Gastrocnemius medialis (tissue), 4 donors: ENCODE data around the gene DNAJC11. TPM values are rescaled to one million over a fixed set of nuclear protein-coding genes. Genes with fewer than 3 reads are reported as not detected.

Source experiments
- ATAC-seq, 2 donors: fragments of 150-250 bp; one replicate each; pipeline ENCODE4 v1.9.1; 2016
- DNase-seq, 2 donors: peaks; one replicate each; pipeline ENCODE4 v3.0.0-alpha.2; 2019
- H3K27ac ChIP-seq, 4 donors: fragments of 200-600 bp; sonication (generic); 1 replicate in 1 of 4; 2 replicates in 3 of 4; pipeline ENCODE4 v1.5.1; 2016 to 2018; ENCODE audit warnings: mild to moderate bottlenecking in 2 of 4, moderate library complexity in 1 of 4
- H3K27me3 ChIP-seq, 3 donors: fragments of 200-600 bp; sonication (generic) in 2 of 3; 1 replicate in 1 of 3; 2 replicates in 2 of 3; pipeline versions ENCODE4 v1.5.1 to v1.6.0; 2016 to 2019; ENCODE audit warnings: mild to moderate bottlenecking in 1 of 3, moderate library complexity in 1 of 3
- H3K36me3 ChIP-seq, 2 donors: fragments of 200-600 bp; sonication (generic) in 1 of 2; one replicate each; pipeline ENCODE4 v1.5.1; 2017 to 2018
- H3K4me1 ChIP-seq, 2 donors: fragments of 200-600 bp; sonication (generic) in 1 of 2; one replicate each; pipeline ENCODE4 v1.5.1; 2016 to 2017; ENCODE audit warnings: mild to moderate bottlenecking in 2 of 2
- H3K4me3 ChIP-seq, 4 donors: fragments of 200-600 bp; sonication (generic) in 3 of 4; 1 replicate in 1 of 4; 2 replicates in 3 of 4; pipeline ENCODE4 v1.5.1; 2016 to 2019; ENCODE audit warnings: mild to moderate bottlenecking in 2 of 4
- H3K9me3 ChIP-seq, 3 donors: fragments of 200-600 bp; sonication (generic) in 2 of 3; 1 replicate in 1 of 3; 2 replicates in 2 of 3; pipeline ENCODE4 v1.5.1; 2016 to 2019
- CTCF ChIP-seq, 5 experiments: fragments of 450-650 bp in 3 of 5; fragments of 200-600 bp in 2 of 5; sonication (generic) in 2 of 5; IDR thresholded peaks in 4 of 5; conservative IDR thresholded peaks in 1 of 5; 1 replicate in 4 of 5; 2 replicates in 1 of 5; pipeline ENCODE4 v1.5.1; 2016 to 2019; ENCODE audit warnings: antibody characterized with exemption in 5 of 5, mild to moderate bottlenecking in 3 of 5, moderate library complexity in 3 of 5
- POLR2A ChIP-seq, 2 donors: fragments of 450-650 bp; IDR thresholded peaks; one replicate each; pipeline ENCODE4 v1.6.1; 2017; ENCODE audit warnings: antibody characterized with exemption in 2 of 2, mild to moderate bottlenecking in 2 of 2, moderate library complexity in 2 of 2
- in situ Hi-C, 4 donors: fragments of 200-750 bp; cut with MboI; loops; one replicate each; pipeline versions ENCODE4 v1.15.0 to v1.8.0; 2017; ENCODE audit warnings: low sequenced_read_pairs in 4 of 4
- intact Hi-C: fragments of 100-400 bp; cut with DNase I; formaldehyde crosslinking; loops from one replicate; pipeline ENCODE4 v1.15.1; 2023; ENCODE audit warnings: low total_unique reads
- total RNA-seq, 4 donors: library from RNA; depleted of rRNA; stranded (reverse); fragments of >200 nt; gene quantifications; one replicate each; pipeline versions ENCODE4 v1.1.0 to v1.2.3, GENCODE V29; 2016

DNAJC11 gene
- total RNA-seq, 4 donors from 2014 or later, result 23.3 to 40.7 (median 30.8) TPM

- H3K4me3 ChIP-seq, result no peak overlapping the region
- H3K36me3 ChIP-seq, result peaks cover 0 to 48% of the 10 kb centered on the region in 2 donors
- no peak overlapping the region for H3K27ac ChIP-seq
- TF ChIP-seq POLR2A (IDR thresholded peaks at IDR 0.05) (no peak), CTCF (IDR thresholded peaks at IDR 0.05 in 4 of 5, conservative IDR thresholded peaks at IDR 0.05 in 1 of 5) (no peak)
- H3K4me1 ChIP-seq, result peaks cover 24 to 30% of the 10 kb centered on the region in 2 donors
- in situ Hi-C loops, result no loop called here
- no peak for ATAC-seq
- H3K27me3 ChIP-seq, result no peaks in the 10 kb centered on the region
- H3K9me3 ChIP-seq, result no peaks in the 10 kb centered on the region
- intact Hi-C loops, result no loop called here
- no peak for DNase-seq
Observed at GRCh38 chr1:6675941-6676340, 25.7 kb downstream of the DNAJC11 start.

- DNase-seq (no peak), ATAC-seq (no peak)
- TF ChIP-seq CTCF (IDR thresholded peaks at IDR 0.05 in 4 of 5, conservative IDR thresholded peaks at IDR 0.05 in 1 of 5), result no peak
- TF ChIP-seq POLR2A (IDR thresholded peaks at IDR 0.05), result no peak
- H3K4me1 ChIP-seq, result peaks cover 24 to 30% of the 10 kb centered on the region in 2 donors
- H3K9me3 ChIP-seq, result no peaks in the 10 kb centered on the region
- H3K4me3 ChIP-seq, result no peak overlapping the region
- peak overlapping the region in 1 of 4 donors; percentile 16 for H3K27ac ChIP-seq
- H3K36me3 ChIP-seq, result peaks cover 0 to 36% of the 10 kb centered on the region in 2 donors
- in situ Hi-C loops (no loop called here), intact Hi-C loops (no loop called here)
- H3K27me3 ChIP-seq, result no peaks in the 10 kb centered on the region
Observed at GRCh38 chr1:6674771-6675170, 26.8 kb downstream of the DNAJC11 start.

GRCh38 chr1:6673816-6674398 lies 27.7 kb downstream of the DNAJC11 start:
- no peak overlapping the region for H3K27ac ChIP-seq
- no peaks in the 10 kb centered on the region for H3K9me3 ChIP-seq
- intact Hi-C loops (no loop called here), in situ Hi-C loops (no loop called here)
- TF ChIP-seq POLR2A (IDR thresholded peaks at IDR 0.05), result no peak
- TF ChIP-seq CTCF (IDR thresholded peaks at IDR 0.05 in 4 of 5, conservative IDR thresholded peaks at IDR 0.05 in 1 of 5), result no peak
- H3K4me1 ChIP-seq, result peaks cover 24 to 30% of the 10 kb centered on the region in 2 donors
- H3K36me3 ChIP-seq, result peaks cover 0 to 30% of the 10 kb centered on the region in 2 donors
- DNase-seq (no peak), ATAC-seq (no peak)
- no peak overlapping the region for H3K4me3 ChIP-seq
- no peaks in the 10 kb centered on the region for H3K27me3 ChIP-seq

GRCh38 chr1:6672558-6672957 lies 29.1 kb downstream of the DNAJC11 start:
- in situ Hi-C loops, result no loop called here
- intact Hi-C loops, result no loop called here
- Histone ChIP-seq H3K36me3 (peaks cover 0 to 18% of the 10 kb centered on the region in 2 donors), H3K4me1 (peaks cover 24 to 30% of the 10 kb centered on the region in 2 donors), H3K9me3 (no peaks in the 10 kb centered on the region), H3K4me3 (no peak overlapping the region), H3K27ac (peak overlapping the region in 2 of 4 donors; percentile 35 to 46), H3K27me3 (no peaks in the 10 kb centered on the region)
- no peak for TF ChIP-seq POLR2A (IDR thresholded peaks at IDR 0.05)
- no peak for TF ChIP-seq CTCF (IDR thresholded peaks at IDR 0.05 in 4 of 5, conservative IDR thresholded peaks at IDR 0.05 in 1 of 5)
- DNase-seq, result no peak
- peak in 1 of 2 donors; percentile 49 for ATAC-seq

GRCh38 chr1:6668503-6668902 lies 33.1 kb downstream of the DNAJC11 start:
- no peak for ATAC-seq
- no peaks in the 10 kb centered on the region for H3K9me3 ChIP-seq
- H3K27ac ChIP-seq, result no peak overlapping the region
- in situ Hi-C loops (no loop called here), intact Hi-C loops (no loop called here)
- DNase-seq, result no peak
- no peak overlapping the region for H3K4me3 ChIP-seq
- TF ChIP-seq POLR2A (IDR thresholded peaks at IDR 0.05) (no peak), CTCF (IDR thresholded peaks at IDR 0.05 in 4 of 5, conservative IDR thresholded peaks at IDR 0.05 in 1 of 5) (no peak)
- H3K4me1 ChIP-seq, result peaks cover 11 to 13% of the 10 kb centered on the region in 2 donors
- no peaks in the 10 kb centered on the region for H3K27me3 ChIP-seq
- H3K36me3 ChIP-seq, result peaks cover 0 to 14% of the 10 kb centered on the region in 2 donors
